WTC11 (cell line): ENCODE results near the gene LTBP4. TPM values are rescaled to one million over a fixed set of nuclear protein-coding genes. Genes with fewer than 3 reads are reported as not detected.

Experiments
- ATAC-seq: fragments of 200-7000 bp; cut with Tn5 transposase; 2 replicates; pipeline ENCODE4 v1.10.0; 2021; ENCODE audit warnings: mild to moderate bottlenecking, moderate library complexity
- CTCF ChIA-PET: fragments of 300-600 bp; sonication (Branson Sonifier 250); formaldehyde crosslinking; loops from one replicate; lab custom pipeline; 2021; ENCODE audit warnings: antibody characterized with exemption; lab: Charles Lee
- POLR2A ChIA-PET: fragments of 350-600 bp; sonication (Branson Sonifier 250); formaldehyde crosslinking; loops from one replicate; lab custom pipeline; 2021; ENCODE audit warnings: antibody characterized with exemption; lab: Charles Lee
- DNase-seq: peaks from one replicate; pipeline ENCODE4 v3.0.0; 2021; ENCODE audit warnings: low spot score
- H3K27ac Mint-ChIP-seq: 2 replicates; pipeline ENCODE4 v1.8.0; 2021; ENCODE audit warnings: mixed read lengths
- H3K27me3 Mint-ChIP-seq: 2 replicates; pipeline ENCODE4 v1.8.0; 2021; ENCODE audit warnings: low read depth, mild to moderate bottlenecking, moderate library complexity, mixed read lengths
- H3K36me3 Mint-ChIP-seq: 2 replicates; pipeline ENCODE4 v1.8.0; 2021; ENCODE audit warnings: mixed read lengths
- H3K4me1 Mint-ChIP-seq: 2 replicates; pipeline ENCODE4 v1.8.0; 2022; ENCODE audit warnings: mixed read lengths
- H3K4me3 Mint-ChIP-seq: 2 replicates; pipeline ENCODE4 v1.8.0; 2021; ENCODE audit warnings: mild to moderate bottlenecking, moderate library complexity, mixed read lengths
- H3K9me3 Mint-ChIP-seq: 2 replicates; pipeline ENCODE4 v1.8.0; 2021; ENCODE audit warnings: mixed read lengths
- ATF6 ChIP-seq: sonication (generic); formaldehyde crosslinking; IDR thresholded peaks from 2 replicates; pipeline ENCODE4 v1.8.1; 2023; ENCODE audit warnings: mild to moderate bottlenecking, missing genetic modification reagents
- CBFB ChIP-seq: sonication (generic); formaldehyde crosslinking; IDR thresholded peaks from 2 replicates; pipeline ENCODE4 v1.8.1; 2022; ENCODE audit warnings: mild to moderate bottlenecking, low read depth, missing genetic modification reagents
- CDX4 ChIP-seq: fragments of 250-450 bp; sonication (Bioruptor Pico); IDR thresholded peaks from 2 replicates; pipeline ENCODE4 v1.9.0; 2021; ENCODE audit warnings: moderate library complexity, mild to moderate bottlenecking, inconsistent platforms, borderline replicate concordance
- CTCF ChIP-seq: fragments of 200-600 bp; IDR thresholded peaks from 2 replicates; pipeline ENCODE4 v1.8.0; 2022; ENCODE audit warnings: antibody characterized with exemption
- ESRRA ChIP-seq: sonication (generic); formaldehyde crosslinking; IDR thresholded peaks from 2 replicates; pipeline ENCODE4 v1.8.1; 2022; ENCODE audit warnings: mild to moderate bottlenecking, missing genetic modification reagents, borderline replicate concordance
- ETV6 ChIP-seq: sonication (generic); formaldehyde crosslinking; IDR thresholded peaks from 2 replicates; pipeline ENCODE4 v1.8.1; 2022; ENCODE audit warnings: mild to moderate bottlenecking, missing genetic modification reagents
- FOXP1 ChIP-seq: sonication (generic); formaldehyde crosslinking; IDR thresholded peaks from 2 replicates; pipeline ENCODE4 v1.8.0; 2022; ENCODE audit warnings: missing genetic modification reagents, mild to moderate bottlenecking, moderate library complexity, borderline replicate concordance
- FOXP4 ChIP-seq: sonication (generic); formaldehyde crosslinking; IDR thresholded peaks from 2 replicates; pipeline ENCODE4 v1.8.0; 2022; ENCODE audit warnings: mild to moderate bottlenecking, missing genetic modification reagents
- GTF2I ChIP-seq: fragments of 250-450 bp; sonication (Bioruptor Pico); conservative IDR thresholded peaks from 2 replicates; pipeline ENCODE4 v1.4.0; 2021; ENCODE audit warnings: mild to moderate bottlenecking
- HMGA2 ChIP-seq: fragments of 250-450 bp; sonication (Bioruptor Pico); IDR thresholded peaks from 2 replicates; pipeline ENCODE4 v1.4.0; 2021; ENCODE audit warnings: mild to moderate bottlenecking, moderate library complexity
- KAT7 ChIP-seq: sonication (generic); formaldehyde crosslinking; IDR thresholded peaks from 2 replicates; pipeline ENCODE4 v1.8.1; 2023; ENCODE audit warnings: missing genetic modification reagents, mild to moderate bottlenecking, borderline replicate concordance
- MLX ChIP-seq: sonication (generic); formaldehyde crosslinking; IDR thresholded peaks from 2 replicates; pipeline ENCODE4 v1.8.1; 2023; ENCODE audit warnings: mild to moderate bottlenecking, missing genetic modification reagents, moderate library complexity
- NR2C2 ChIP-seq: sonication (generic); formaldehyde crosslinking; IDR thresholded peaks from 2 replicates; pipeline ENCODE4 v1.8.0; 2022; ENCODE audit warnings: mild to moderate bottlenecking, missing genetic modification reagents
- SMAD3 ChIP-seq: sonication (generic); formaldehyde crosslinking; IDR thresholded peaks from 2 replicates; pipeline ENCODE4 v1.8.0; 2022; ENCODE audit warnings: missing genetic modification reagents, mild to moderate bottlenecking, borderline replicate concordance
- SMAD4 ChIP-seq: sonication (generic); formaldehyde crosslinking; IDR thresholded peaks from 2 replicates; pipeline ENCODE4 v1.8.0; 2022; ENCODE audit warnings: mild to moderate bottlenecking, missing genetic modification reagents
- TCF7 ChIP-seq: sonication (generic); formaldehyde crosslinking; IDR thresholded peaks from 2 replicates; pipeline ENCODE4 v1.8.0; 2022; ENCODE audit warnings: mild to moderate bottlenecking, low read depth, missing genetic modification reagents, moderate library complexity
- TEAD4 ChIP-seq: sonication (generic); formaldehyde crosslinking; IDR thresholded peaks from 2 replicates; pipeline ENCODE4 v1.8.0; 2022; ENCODE audit warnings: mild to moderate bottlenecking, missing genetic modification reagents
- ZBTB21 ChIP-seq: sonication (generic); formaldehyde crosslinking; IDR thresholded peaks from 2 replicates; pipeline ENCODE4 v1.8.1; 2023; ENCODE audit warnings: mild to moderate bottlenecking, missing genetic modification reagents, borderline replicate concordance
- ZNF121 ChIP-seq: sonication (generic); formaldehyde crosslinking; IDR thresholded peaks from 2 replicates; pipeline ENCODE4 v1.8.0; 2023; ENCODE audit warnings: missing genetic modification reagents
- ZNF396 ChIP-seq: fragments of 250-450 bp; sonication (Bioruptor Pico); IDR thresholded peaks from 2 replicates; pipeline ENCODE4 v1.8.0; 2021; ENCODE audit warnings: mild to moderate bottlenecking, moderate library complexity, borderline replicate concordance
- ZSCAN18 ChIP-seq: fragments of 250-450 bp; sonication (Bioruptor Pico); IDR thresholded peaks from 2 replicates; pipeline ENCODE4 v2.1.2; 2022; ENCODE audit warnings: mild to moderate bottlenecking, moderate library complexity
- total RNA-seq: library from RNA; stranded (reverse); gene quantifications from 3 replicates; pipeline ENCODE4 v1.2.3, GENCODE V29; 2021
- TF ChIP-seq, protein P1 (sequence below): sonication (generic); formaldehyde crosslinking; IDR thresholded peaks from 2 replicates; pipeline ENCODE4 v1.8.0; 2022; ENCODE audit warnings: mild to moderate bottlenecking, missing genetic modification reagents
- TF ChIP-seq, protein P2 (sequence below): sonication (generic); formaldehyde crosslinking; conservative IDR thresholded peaks from 2 replicates; pipeline ENCODE4 v1.8.1; 2022; ENCODE audit warnings: mild to moderate bottlenecking, missing genetic modification reagents
- TF ChIP-seq, protein P3 (sequence below): sonication (generic); formaldehyde crosslinking; IDR thresholded peaks from 2 replicates; pipeline ENCODE4 v1.8.0; 2023; ENCODE audit warnings: missing genetic modification reagents

LTBP4 gene
- total RNA-seq, 1 experiment from 2014 or later = 125 TPM

DNA sequence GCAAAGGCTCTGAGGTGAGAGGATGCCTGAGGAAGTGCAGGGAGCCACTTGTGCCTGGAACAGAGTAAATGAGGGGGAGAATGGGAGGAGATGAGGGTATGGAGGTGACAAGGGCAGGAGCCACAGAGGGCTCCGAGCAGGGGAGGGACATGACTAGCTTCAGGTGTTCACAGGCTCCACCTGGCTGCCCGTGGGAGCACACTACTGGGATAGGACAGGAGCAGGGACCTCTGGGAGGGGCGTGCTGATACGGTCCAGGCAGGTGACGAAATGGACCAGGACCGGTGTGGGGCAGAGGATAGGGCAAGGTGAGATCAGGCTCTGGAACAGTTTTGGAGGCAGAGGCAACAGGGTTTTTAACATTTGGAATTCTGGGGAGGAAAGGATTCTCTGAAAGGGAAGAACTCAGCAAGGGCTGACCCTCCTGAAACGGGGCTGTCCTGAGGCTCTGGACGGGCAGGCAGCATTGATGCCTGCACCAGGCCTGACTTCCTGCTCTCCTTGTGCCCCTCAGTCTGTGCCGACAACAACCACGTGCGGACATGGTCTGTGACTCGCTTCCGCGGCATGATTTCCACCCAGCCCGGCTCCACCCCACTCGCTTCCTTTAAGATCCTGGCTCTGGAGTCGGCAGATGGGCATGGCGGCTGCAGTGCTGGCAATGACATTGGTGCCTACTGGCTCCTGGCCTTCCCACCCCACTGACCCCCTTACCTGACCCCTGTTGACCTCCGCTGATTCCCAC is 12.9 kb upstream of the LTBP4 start (continued):
- TF ChIP-seq CBFB (no peak), ESRRA (no peak), KAT7 (no peak), ZBTB21 (CRISPR knock-in tag) (no peak), ZSCAN18 (CRISPR knock-in tag) (no peak), HMGA2 (CRISPR knock-in tag) (no peak)
- TF ChIP-seq, protein P1, sequence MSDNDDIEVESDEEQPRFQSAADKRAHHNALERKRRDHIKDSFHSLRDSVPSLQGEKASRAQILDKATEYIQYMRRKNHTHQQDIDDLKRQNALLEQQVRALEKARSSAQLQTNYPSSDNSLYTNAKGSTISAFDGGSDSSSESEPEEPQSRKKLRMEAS (CRISPR knock-in tag) = no peak

DNA sequence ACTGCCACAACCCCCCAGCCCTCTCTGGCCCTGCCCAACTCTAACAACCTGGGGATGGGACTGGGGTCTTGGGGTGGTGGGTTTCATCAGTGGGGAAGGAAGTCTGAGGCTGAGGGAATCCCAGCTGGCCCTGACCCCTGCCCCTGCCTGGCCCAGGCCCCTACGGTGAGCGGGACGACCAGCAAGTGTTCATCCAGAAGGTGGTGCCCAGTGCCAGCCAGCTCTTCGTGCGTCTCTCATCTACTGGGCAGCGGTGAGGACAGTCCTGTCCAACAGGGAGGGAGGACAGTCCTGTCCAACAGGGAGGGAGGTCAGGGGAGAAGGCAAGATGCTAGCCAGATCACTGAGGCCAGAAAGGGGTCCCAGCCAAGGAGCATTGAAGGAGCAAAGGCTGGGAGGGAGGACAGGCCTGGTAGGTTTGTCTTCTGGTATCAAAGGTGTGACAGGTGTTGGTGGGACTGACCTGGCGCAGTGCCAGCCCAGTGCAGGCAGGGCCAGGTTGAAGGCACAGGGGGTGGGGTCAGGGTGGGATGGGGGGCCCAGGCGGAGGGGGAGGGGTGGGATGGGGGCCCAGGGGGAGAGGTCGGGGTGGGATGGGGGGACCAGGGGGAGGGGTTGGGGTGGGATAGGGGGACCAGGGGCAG is 12.1 kb upstream of the LTBP4 start:
- no peak overlapping the region for H3K4me3 Mint-ChIP-seq

More for the DNA sequence above, 12.1 kb upstream of the LTBP4 start:
- CTCF ChIA-PET = interaction anchor here (1.0 to 1.7 kb wide), 3 partner anchors 11 to 14 kb away, joined by 3 to 7 read pairs (median 4); no protein-coding TSS in a partner anchor
- Mint-ChIP-seq H3K36me3 (peaks cover 28% of the 10 kb centered on the region), H3K9me3 (0 out of 2 replicates have a peak, but pooled peaks cover 3% of the 10 kb centered on the region), H3K27me3 (peaks cover 5% of the 10 kb centered on the region; the same call in 1 of the 2 replicates), H3K4me1 (peaks cover under 1% of the 10 kb centered on the region), H3K27ac (no peak overlapping the region)
- POLR2A ChIA-PET = no interaction called here
- no peak for ATAC-seq
- no peak for DNase-seq
- TF ChIP-seq ZNF396 (CRISPR knock-in tag) (no peak), FOXP1 (CRISPR knock-in tag) (no peak), ETV6 (no peak), SMAD4 (no peak), ZNF121 (CRISPR knock-in tag) (no peak), CDX4 (CRISPR knock-in tag) (no peak), MLX (CRISPR knock-in tag) (no peak), GTF2I (no peak), HMGA2 (CRISPR knock-in tag) (no peak), TCF7 (CRISPR knock-in tag) (no peak), NR2C2 (no peak), ATF6 (CRISPR knock-in tag) (no peak), FOXP4 (CRISPR knock-in tag) (no peak), KAT7 (no peak), TEAD4 (CRISPR knock-in tag) (no peak), SMAD3 (CRISPR knock-in tag) (no peak), CTCF (no peak)
- TF ChIP-seq, protein P2, sequence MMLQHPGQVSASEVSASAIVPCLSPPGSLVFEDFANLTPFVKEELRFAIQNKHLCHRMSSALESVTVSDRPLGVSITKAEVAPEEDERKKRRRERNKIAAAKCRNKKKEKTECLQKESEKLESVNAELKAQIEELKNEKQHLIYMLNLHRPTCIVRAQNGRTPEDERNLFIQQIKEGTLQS (CRISPR knock-in tag) = no peak
- TF ChIP-seq, protein P3, sequence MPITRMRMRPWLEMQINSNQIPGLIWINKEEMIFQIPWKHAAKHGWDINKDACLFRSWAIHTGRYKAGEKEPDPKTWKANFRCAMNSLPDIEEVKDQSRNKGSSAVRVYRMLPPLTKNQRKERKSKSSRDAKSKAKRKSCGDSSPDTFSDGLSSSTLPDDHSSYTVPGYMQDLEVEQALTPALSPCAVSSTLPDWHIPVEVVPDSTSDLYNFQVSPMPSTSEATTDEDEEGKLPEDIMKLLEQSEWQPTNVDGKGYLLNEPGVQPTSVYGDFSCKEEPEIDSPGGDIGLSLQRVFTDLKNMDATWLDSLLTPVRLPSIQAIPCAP (CRISPR knock-in tag) = no peak
